Hematopoietic multipotent progenitor cell treated with erythropoietin and hydrocortisone succinate and interleukin-3 and kit ligand, for 8 days (in vitro differentiated cells): ENCODE measurements around the gene NYNRIN.
"Not testable (repeated sequence)": the region's sequence is repeated elsewhere in the genome, so short reads cannot be mapped to it uniquely, and the experiment has no call there.

Source experiments
- DNase-seq: peaks from one replicate; pipeline ENCODE4 v3.0.0-alpha.2; 2015

The NYNRIN gene

DNA sequence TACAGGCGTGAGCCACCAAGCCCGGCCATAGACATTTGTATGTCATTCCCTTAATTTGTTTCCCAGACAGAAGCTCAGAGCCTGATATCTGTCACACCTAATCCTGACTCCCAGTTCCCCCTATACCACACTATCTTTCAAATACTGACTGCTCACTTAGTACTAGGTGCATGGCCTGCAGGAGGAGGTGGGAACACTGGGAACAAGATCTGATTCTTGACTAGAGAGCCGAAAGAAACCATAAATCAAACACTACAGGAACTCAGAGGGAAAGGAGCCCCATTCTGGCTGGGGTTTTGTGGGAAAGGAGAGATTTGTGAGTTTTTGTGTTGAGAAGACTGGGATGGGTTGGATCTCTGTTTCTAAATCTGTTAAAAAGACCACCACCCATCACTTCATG lies 35.9 kb downstream of the NYNRIN start:
- no peak for DNase-seq

DNA sequence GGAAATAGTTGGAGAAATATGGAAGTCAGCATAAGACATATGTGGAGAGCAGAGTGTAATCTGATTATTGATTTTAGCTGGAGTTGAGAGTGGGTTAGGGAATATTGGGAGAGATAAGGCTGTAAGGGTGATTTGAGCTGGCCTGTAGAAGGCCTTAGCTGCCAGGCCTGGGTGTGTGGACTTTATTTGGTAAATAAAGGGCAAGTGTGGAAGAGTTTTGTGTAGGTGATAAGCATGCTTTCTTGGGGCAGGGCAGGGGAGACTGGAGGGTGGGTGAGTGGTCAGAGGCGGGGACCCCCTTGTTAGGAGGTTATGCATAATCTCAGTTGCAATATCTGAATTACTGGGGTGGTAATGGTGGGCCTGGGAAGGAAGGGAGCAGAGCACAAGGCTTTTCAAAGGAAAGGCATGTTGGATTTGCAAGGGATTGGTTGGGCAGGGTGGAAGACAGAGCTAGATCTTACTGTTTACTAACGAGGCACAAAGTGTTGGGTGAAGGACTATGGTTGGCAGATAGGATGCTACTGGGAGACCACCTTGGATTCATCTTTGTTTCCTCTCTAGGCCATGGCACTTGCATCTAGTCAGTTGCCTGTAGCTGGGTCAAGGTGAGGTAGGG lies 36.5 kb downstream of the NYNRIN start:
- DNase-seq = no peak

DNA sequence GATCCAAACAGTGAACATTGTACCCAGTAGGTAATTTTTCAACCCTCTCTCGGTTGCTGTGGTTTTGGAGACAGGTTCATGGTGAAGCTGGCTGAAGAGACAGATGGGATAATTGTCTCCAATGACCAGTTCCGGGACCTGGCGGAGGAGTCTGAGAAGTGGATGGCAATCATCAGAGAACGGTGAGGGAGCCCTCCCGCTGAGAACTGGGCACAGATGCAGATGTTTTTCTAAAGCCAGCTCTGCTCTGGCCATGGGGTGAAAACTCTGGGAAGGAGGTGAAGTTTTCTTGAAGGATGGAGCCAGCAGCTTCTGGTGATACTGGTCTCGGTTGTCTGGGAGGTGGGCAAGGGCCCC lies 37.2 kb downstream of the NYNRIN start:
- DNase-seq = no peak

DNA sequence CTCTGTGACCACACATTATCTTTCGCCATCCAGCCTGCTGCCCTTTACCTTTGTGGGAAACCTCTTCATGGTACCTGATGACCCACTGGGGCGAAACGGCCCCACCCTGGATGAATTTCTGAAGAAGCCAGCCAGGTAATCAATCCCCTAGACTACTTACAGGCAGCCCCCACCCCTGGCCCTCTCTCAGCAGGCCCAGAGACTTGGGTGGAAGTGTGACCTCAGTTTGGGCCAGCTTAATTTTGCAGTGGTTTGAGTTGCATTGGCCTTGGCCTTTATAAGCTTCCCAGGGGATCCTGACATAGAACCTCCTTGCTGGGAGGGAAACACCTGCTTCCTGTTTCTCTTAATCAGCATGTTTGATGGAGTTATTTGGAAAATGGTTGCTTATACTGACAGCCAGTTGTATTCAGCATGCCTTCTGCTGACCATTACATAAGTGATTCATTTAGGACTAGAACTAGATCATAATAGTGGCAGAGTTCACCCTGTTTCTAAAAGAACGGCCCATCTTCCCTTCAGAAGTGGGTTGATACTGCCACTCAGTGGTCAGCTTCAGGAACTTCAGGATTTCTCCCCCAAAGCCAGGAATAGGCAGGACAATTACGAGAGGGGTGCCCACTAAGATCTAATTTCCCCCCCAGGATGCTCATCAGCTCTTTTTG lies 37.7 kb downstream of the NYNRIN start:
- DNase-seq = peak; percentile 81

DNA sequence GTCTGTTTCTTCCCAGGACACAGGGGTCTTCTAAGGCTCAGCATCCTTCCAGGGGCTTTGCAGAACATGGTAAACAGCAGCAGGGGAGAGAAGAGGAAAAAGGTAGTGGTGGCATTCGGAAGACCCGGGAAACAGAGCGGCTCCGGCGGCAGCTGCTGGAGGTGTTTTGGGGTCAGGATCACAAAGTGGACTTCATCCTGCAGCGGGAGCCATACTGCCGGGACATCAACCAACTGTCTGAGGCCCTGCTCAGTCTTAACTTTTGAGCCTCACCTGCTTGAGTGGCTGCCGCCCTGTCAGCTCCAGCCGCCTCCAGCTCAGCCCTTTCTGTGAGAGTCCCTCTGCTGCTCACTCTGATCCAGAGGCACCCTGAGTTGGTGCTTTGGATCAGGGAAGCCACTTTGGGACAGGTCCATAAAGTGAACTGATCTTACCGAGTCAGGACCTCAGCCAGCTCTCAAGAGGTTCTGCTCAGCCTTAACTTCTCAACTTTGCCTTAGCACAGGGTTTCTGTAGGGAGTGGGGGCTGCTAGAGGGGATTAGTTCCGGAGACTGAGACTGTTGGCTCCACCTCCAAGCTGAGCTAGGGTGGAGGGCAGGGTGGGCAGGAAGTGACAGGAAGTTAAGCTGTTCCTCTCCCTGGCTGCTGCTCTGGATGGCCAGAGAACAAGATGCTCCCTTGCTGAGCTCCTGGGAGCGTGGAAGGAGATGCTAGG lies 38.4 kb downstream of the NYNRIN start:
- no peak for DNase-seq

DNA sequence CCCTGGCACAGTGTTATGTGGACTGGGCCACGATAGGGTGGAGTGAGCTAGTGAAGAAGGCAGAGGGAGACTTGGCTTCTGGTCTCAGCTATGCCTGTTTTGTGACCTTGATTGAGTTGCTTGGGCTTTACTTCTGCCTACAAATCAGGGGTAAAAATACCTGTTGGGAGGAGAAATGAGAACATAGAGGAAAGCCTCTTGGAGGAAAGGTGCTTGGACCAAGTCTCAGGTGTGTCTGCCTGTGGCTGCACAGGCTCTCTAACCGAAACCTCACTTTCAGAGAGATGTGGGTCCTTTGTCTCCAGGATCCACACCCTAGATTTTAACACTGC lies 38.9 kb downstream of the NYNRIN start:
- DNase-seq = no peak

DNA sequence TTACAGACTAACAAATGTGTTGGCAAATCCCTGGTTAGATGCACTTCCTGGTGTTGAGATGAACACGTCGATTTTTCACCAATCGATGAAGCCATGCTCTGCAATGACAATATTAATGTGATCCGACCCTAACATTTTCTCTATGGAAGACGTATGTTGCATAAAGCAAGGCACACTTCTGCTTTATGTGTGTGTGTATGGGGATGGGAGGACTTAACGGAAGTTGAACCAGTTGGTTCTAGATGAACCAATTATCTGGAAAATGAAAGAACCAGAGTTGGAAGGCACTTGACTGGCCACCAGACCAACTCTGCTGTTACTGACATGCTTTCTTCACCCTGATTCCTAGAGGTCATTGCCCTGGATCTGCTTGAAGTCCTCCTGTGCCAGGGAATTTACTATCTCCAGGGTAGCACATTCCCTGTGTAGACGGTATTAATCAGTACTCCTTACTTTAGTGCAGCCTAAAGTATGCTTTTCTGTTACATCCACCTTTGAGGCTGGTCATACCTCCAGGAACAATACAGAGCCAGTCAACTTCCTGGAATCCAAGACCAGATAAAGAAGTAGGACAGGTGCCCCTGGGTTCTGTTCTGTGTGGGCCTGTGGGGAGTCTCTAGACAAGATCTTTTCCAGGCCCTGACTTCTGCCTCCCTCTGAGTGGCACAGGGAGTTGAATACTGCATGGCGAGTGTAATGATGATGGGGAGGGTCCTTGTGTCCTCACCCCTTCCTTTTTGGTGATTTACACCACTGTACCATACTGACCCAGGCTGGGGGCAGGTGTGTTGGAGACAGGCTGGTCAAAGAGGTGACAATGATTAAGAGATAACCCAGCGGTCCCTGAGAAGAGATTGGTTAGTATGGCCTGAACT lies 39.7 kb downstream of the NYNRIN start:
- DNase-seq = no peak

DNA sequence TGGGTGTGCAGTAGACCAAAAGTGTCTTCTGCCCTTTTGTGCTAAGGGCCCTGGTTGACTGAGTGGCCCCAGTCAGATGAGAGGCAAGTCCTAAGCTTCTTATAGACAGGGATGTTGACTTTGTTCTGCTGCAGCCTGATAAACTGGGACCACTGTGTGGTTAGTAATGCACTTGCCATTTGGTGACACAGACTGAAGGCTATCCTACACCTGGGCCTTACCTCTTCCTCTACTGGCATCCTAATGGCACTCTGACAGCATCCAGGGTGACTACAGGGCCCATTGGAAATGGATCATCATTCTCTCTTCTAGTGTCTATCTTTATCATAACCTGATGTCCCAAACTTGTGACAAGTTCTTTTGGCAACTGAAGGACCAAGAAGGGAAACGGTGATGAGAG lies 40.5 kb downstream of the NYNRIN start:
- DNase-seq = no peak

DNA sequence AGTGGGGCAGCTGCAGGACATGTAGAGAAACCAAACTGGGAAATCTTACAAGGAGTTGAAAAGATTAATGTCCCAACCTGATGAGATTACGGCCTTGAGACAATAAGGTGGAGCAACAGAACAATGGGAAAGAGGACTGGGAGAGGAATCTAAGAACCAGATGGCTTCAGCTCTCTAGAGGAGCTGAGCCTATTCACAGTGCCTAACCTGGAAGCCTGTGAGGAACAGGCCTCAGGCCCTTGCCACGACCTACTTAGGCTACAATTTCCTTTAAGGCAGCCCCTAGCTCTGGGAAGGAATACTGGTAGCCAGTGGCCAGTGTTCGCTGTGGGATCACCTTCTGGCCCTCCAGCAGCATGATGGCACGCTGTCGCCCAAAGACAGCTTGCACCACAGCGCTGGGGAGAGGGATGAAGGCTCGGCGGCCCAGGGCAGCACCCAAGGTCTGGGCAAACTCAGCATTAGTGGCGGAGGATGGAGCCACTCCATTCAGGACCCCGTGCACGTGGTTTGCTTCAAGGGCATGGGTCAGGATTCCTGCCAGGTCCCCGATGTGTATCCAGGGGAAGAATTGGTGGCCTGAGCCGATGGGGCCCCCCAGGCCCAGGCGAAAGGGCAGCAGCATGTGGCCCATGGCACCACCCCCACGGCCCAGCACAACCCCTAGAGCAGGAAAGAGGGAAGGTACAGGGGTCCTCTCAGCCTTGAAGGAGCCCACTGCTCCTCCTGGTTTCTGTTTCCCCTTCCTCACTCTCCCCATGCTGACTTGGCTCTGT lies 41.2 kb downstream of the NYNRIN start:
- no peak for DNase-seq

DNA sequence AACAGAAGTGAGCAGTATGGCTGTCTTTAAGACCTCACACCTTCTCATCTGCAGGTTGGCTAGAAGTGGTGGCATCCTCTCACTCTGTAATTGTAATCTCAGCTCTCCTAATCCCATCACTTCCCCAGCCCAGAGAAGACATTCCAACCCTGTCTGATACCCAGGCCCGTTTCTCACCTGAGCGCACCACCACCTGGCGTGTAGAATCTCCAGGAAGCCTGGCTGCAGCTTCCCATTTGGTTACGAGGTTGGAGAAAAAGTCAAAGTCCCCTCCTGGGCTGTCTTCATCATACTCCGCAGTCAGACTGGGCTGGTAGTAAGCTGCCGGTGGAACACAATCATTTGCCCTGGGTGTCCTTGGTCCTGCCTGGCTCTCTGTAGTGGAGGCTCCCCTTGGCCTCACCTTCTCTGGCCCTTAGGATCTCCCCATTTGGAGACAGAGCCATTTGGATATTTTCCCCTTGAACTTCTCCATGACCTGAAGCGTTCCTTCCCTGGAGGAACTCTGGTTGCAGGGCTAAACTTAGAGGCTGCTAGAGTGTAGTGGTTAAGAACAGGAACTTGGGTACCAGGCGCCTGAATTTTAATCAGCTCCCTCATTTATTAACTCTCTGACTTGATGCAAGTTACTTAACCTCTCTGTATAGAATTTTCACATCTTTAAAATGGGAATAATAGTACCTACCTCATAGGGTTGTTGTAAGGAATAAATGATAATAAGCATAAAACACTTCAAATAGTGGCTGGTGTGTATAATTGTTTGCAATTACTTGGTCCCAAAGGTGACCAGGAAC lies 42.0 kb downstream of the NYNRIN start:
- no peak for DNase-seq

DNA sequence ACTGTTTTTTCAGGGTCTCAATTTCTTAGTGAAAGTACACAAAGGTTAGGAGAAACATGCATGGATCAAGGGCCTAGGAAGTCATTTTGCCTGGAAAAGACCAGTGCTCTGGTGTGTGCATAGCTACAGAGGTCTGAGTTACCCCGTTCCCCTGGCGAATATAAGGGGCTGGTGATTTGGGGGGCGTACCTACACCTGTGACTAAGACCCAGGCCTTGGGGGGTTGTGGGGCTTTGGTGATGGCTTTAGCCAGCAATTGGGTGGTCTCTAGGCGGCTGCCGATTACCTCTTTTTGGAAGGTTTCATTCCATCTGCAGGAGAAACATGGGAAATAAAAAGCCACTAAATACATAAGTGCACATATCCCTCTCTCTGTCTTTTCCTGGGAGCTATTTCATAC lies 42.7 kb downstream of the NYNRIN start:
- no peak for DNase-seq

DNA sequence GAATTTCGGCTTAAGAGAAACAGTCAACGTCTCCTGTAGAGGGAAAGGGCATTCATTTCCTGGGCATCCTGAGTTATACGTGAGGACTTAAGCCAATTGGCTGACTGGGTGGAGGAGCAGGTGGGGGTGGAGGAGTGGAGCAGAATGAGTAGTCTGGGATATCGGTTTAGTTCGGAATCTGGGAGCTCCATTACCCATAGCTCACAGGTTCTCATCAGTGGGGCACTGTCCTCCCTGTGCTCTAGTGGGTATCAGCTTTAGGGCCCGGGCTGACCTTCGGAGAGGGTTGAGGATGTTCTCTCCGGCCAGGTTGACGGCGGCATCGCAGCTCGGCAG lies 43.1 kb downstream of the NYNRIN start:
- DNase-seq = no peak

DNA sequence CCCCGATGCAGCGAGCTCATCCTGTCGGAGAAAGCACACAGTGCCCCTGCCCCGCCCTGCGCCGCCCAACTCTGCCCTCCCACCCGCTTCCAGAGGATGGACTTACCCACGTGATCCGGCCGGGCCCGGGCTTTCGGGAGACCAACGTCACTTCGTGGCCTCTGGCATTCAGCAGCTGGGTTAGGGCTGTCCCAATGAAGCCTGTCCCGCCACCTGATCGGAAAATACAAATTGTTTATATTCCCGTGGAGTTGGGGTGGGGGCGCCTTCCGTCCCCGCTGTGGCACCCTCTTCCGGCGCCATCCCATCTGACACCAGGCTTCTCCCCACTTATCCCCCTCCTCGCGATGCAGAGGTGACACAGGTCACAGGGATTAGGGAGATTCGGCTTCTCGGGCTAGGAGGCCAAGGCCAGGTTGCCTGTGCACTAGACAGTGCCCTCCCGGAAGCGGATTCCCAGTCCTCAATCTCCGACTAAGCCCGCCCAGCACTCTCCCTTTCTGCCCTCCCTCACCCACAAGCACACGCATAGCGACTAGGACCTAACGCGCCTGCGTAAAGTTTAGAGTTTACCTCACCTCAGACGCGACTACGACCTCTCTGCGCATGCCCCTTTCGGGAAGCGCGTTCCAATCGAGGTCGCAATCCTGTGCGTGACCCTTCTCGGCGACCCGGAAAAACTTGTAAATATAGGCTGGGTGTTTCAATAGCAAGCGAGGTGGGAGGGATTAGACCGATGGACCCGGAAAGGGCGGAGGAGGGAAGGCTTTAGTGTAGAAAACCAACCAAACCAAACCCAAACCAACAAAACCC lies 43.6 kb downstream of the NYNRIN start, which contains the start of gene SDR39U1:
Gene SDR39U1, minus strand, starts transcription at position 537 of the 813 bp plus-strand sequence. Its CDS starts 7 bp downstream, at position 530.
- DNase-seq = peak; percentile 100

DNA sequence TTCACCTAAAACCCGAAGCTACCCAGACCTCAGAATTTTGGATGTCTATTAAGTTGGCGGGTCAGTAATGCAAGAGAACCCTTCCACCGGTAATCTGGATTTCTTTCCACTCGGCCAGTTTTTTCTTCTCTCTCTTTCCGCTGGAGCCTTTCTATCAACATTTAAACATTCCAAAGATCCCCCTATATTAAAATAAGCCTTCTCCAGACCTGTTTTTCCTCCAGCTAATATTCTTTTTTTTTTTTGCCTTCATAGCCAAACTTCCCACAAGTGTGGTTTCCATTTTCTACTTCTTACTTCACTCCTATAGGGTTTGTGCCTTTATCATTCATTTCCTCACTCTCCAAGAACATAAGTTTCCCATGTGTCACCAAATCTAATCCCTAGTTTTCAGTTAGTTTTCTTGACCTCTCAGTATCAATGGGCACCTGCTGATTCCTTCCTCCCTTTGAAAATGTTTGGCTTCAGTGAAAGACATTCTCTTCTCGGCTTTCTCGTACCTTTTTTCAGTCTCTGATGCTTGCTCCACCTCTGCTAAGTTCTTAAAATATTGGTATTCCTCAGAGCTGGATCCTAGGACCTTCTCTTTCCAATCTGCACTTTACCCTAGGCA lies 44.4 kb downstream of the NYNRIN start:
- no peak for DNase-seq

DNA sequence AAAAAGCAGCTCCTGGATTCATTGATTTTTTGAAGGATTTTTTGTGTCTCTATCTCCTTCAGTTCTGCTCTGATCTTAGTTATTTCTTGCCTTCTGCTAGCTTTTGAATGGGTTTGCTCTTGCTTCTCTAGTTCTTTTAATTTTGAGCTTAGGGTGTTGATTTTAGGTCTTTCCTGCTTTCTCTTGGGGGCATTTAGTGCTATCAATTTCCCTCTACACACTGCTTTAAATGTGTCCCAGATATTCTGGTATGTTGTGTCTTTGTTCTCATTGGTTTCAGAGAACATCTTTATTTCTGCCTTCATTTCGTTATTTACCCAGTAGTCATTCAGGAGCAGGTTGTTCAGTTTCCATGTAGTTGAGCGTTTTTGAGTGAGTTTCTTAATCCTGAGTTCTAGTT lies 52.0 kb downstream of the NYNRIN start:
- not testable (repeated sequence) for DNase-seq

DNA sequence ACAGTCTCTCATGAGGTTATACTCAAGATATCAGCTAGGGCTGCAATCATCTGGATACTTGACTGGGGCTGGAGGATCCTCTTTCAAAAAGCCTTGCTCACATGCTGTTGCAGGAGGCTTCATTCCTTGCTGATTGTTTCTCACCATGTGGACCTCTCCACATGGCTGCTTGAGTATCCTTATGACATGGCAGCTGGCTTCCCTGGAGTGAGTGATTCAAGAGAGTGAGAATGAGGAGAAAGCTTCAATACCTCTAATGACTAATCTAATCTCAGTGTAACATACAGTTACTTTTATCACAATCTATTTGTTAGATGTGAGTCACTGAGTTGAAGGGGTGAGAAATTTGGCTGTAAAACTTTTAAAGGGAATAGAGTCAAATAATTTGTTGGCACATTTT lies 58.2 kb downstream of the NYNRIN start:
- DNase-seq = peak; percentile 43

DNA sequence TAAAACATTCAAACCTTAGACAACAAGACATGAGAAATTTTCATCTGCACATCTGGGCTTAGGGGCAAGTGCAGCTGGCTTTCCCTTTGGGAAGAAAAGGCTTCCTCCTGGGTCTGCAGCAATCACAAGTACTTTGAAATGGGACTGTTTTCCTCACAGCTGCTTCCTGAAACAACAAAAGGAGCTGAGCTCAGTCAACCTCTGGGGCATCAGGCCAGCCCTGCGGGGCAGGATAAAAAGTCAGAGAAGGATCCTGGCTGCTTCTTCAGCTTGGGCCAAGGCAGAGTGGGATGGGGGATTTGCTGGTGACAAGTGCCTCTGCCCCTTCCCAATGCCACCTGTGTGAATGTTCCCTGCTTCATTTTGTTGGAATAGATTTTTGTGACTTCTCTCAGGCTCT lies 59.9 kb downstream of the NYNRIN start:
- DNase-seq = no peak

DNA sequence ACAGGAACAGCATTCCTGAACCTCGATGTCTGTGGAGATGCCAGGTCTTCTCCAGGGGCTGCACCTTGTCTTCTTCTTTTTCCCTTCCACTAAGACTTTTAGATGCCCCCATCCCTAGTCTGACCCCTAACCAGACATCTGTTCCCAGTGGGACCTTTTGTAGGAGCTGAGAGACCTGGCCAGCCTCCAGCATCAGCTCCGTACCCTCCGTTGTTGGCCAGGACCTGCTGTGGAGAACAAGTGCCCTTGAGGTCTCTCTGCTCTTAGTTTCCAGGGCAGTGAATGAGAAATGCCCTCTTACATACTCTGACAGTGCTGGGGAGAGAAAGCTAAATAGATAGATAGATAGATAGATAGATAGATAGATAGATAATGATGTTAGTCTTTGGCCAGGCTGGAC lies 60.5 kb downstream of the NYNRIN start:
- DNase-seq = no peak

DNA sequence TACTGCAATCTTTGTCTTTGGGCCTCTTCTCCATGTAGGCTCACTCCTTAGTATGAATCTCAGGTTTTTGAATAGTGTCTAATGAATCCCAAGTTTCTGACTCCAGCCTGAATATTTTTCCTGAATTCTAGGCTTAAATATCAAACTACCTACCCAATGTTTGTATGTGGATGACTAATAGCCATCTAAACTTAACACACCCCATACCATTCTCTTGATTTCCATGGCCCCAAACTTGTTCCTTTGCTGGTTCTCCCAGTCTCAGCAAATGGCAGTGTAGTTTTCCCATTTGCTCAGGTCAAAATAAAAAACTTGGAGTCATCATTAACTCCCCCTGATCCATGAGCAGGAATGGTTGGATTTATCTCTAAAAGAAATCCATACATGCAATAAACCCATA lies 62.5 kb downstream of the NYNRIN start:
- no peak for DNase-seq

DNA sequence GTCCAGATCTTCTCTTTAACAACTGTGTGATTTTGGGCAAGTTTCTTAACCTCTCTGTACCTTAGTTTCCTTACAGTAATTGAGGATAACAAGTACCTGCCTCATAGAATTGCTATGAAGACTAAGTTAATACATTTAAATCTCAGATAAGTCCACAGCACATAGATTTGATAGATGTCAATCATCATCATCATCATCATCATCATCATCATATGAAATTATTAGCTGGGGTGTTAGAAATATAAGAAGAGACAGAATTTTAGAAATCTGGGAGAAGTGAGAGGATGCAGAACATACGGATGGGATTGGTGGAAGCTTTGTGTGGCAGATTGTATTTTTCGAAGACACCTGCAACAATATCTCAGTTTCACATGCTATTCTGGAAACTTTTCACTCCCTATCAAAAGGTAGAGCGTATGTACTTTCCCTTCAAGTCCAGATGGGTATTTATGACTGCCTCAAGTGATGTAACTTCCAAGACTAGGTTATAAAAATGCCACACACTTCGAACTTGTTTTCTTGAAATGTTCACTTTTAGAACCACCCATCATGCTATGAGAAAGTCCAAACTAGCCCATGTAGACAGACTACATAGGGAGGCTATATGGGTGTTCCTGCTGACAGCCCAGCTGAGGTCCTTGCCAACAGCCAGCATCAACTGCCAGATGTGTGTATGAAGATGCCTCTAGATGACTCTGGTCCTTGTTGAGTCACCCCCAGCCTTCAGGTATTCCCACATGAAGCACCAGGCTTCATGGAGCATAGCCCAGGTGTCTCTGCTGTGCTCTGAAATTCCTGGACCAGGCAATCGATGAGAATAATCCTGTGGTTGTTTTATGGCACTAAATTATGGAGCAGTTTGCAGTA lies 64.4 kb downstream of the NYNRIN start:
- no peak for DNase-seq
